ENCODE measurements around the gene ZNF526.

Gene ZNF526

DNA sequence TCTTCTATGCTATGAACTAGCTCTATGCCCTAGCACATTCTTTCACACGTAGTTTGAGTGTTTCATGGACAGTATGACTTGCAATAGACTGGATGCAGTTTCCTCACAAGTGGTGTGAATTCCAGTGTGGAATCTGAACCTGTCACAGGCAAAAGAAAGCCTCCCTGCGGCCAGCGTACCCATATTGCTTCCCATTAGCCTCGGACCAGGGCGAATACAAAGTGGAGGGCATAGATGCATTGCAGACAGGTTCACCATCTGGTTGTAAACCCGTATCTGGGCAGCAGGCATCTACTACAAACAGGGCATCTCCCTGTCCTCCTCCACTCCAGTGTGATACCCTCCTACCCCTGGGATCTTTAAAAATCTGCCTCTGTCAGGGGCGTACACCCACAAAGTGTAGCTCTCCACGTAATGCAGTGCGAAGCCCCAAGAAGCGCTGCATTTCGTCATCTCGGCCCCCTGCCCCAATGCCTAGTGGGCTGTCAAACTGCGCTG lies 47.6 kb downstream of the ZNF526 start (continued):
- TF ChIP-seq ZNF776 (tag by site-specific recombination; IDR thresholded peaks at IDR 0.05; ENCODE audit: borderline replicate concordance) = no peak
- TF ChIP-seq EGR2 (tag by site-specific recombination; IDR thresholded peaks at IDR 0.05; ENCODE audit: low read depth) = peak; percentile 71
- TF ChIP-seq ZNF624 (tag by site-specific recombination; IDR thresholded peaks at IDR 0.05) = no peak
- no peak for TF ChIP-seq ZNF169 (tag by site-specific recombination; IDR thresholded peaks at IDR 0.05)
- no peak for TF ChIP-seq YY1 (tag by site-specific recombination; IDR thresholded peaks at IDR 0.05)
- TF ChIP-seq ZSCAN30 (tag by site-specific recombination; IDR thresholded peaks at IDR 0.05) = 0 out of 2 replicates have a peak, but pooled peaks have one; percentile 10
- no peak for TF ChIP-seq SALL2 (tag by site-specific recombination; IDR thresholded peaks at IDR 0.05; ENCODE audit: borderline replicate concordance)
- TF ChIP-seq, protein P1, sequence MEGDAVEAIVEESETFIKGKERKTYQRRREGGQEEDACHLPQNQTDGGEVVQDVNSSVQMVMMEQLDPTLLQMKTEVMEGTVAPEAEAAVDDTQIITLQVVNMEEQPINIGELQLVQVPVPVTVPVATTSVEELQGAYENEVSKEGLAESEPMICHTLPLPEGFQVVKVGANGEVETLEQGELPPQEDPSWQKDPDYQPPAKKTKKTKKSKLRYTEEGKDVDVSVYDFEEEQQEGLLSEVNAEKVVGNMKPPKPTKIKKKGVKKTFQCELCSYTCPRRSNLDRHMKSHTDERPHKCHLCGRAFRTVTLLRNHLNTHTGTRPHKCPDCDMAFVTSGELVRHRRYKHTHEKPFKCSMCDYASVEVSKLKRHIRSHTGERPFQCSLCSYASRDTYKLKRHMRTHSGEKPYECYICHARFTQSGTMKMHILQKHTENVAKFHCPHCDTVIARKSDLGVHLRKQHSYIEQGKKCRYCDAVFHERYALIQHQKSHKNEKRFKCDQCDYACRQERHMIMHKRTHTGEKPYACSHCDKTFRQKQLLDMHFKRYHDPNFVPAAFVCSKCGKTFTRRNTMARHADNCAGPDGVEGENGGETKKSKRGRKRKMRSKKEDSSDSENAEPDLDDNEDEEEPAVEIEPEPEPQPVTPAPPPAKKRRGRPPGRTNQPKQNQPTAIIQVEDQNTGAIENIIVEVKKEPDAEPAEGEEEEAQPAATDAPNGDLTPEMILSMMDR (tag by site-specific recombination; IDR thresholded peaks at IDR 0.05) = 0 out of 2 replicates have a peak, but pooled peaks have one; percentile 20
- TF ChIP-seq GLI4 (tag by site-specific recombination; IDR thresholded peaks at IDR 0.05) = no peak
- TF ChIP-seq, protein P2, sequence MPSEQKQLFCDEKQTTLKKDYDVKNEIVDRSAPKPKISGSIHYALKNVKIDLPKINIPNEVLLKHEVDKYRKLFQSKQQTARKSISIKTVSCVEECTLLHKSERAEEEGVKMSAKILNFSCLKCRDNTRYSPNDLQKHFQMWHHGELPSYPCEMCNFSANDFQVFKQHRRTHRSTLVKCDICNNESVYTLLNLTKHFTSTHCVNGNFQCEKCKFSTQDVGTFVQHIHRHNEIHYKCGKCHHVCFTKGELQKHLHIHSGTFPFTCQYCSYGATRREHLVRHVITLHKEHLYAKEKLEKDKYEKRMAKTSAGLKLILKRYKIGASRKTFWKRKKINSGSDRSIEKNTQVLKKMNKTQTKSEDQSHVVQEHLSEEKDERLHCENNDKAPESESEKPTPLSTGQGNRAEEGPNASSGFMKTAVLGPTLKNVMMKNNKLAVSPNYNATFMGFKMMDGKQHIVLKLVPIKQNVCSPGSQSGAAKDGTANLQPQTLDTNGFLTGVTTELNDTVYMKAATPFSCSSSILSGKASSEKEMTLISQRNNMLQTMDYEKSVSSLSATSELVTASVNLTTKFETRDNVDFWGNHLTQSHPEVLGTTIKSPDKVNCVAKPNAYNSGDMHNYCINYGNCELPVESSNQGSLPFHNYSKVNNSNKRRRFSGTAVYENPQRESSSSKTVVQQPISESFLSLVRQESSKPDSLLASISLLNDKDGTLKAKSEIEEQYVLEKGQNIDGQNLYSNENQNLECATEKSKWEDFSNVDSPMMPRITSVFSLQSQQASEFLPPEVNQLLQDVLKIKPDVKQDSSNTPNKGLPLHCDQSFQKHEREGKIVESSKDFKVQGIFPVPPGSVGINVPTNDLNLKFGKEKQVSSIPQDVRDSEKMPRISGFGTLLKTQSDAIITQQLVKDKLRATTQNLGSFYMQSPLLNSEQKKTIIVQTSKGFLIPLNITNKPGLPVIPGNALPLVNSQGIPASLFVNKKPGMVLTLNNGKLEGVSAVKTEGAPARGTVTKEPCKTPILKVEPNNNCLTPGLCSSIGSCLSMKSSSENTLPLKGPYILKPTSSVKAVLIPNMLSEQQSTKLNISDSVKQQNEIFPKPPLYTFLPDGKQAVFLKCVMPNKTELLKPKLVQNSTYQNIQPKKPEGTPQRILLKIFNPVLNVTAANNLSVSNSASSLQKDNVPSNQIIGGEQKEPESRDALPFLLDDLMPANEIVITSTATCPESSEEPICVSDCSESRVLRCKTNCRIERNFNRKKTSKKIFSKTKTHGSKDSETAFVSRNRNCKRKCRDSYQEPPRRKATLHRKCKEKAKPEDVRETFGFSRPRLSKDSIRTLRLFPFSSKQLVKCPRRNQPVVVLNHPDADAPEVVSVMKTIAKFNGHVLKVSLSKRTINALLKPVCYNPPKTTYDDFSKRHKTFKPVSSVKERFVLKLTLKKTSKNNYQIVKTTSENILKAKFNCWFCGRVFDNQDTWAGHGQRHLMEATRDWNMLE (tag by site-specific recombination; conservative IDR thresholded peaks at IDR 0.05; ENCODE audit: low read depth) = no peak
- no peak for TF ChIP-seq ZNF544 (tag by site-specific recombination; IDR thresholded peaks at IDR 0.05)
- TF ChIP-seq ZNF48 (tag by site-specific recombination; IDR thresholded peaks at IDR 0.05) = no peak
- 0 out of 2 replicates have a peak, but pooled peaks have one; percentile 40 for TF ChIP-seq YY2 (tag by site-specific recombination; IDR thresholded peaks at IDR 0.05)
- TF ChIP-seq ZNF292 (tag by site-specific recombination; IDR thresholded peaks at IDR 0.05; ENCODE audit: borderline replicate concordance, low read depth) = no peak
- no peak for TF ChIP-seq ZNF184 (tag by site-specific recombination; IDR thresholded peaks at IDR 0.05)
- no peak for TF ChIP-seq ZNF555 (tag by site-specific recombination; conservative IDR thresholded peaks at IDR 0.05)
- TF ChIP-seq, protein P3, sequence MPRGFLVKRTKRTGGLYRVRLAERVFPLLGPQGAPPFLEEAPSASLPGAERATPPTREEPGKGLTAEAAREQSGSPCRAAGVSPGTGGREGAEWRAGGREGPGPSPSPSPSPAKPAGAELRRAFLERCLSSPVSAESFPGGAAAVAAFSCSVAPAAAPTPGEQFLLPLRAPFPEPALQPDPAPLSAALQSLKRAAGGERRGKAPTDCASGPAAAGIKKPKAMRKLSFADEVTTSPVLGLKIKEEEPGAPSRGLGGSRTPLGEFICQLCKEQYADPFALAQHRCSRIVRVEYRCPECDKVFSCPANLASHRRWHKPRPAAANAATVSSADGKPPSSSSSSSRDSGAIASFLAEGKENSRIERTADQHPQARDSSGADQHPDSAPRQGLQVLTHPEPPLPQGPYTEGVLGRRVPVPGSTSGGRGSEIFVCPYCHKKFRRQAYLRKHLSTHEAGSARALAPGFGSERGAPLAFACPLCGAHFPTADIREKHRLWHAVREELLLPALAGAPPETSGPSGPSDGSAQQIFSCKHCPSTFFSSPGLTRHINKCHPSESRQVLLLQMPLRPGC (tag by site-specific recombination; IDR thresholded peaks at IDR 0.05) = no peak
- TF ChIP-seq ZNF175 (tag by site-specific recombination; IDR thresholded peaks at IDR 0.05) = no peak
- TF ChIP-seq ZNF2 (tag by site-specific recombination; IDR thresholded peaks at IDR 0.05) = no peak
- TF ChIP-seq TRIM28 (IDR thresholded peaks at IDR 0.05; ENCODE audit: borderline replicate concordance, low read length) = no peak
- TF ChIP-seq ZFP69B (tag by site-specific recombination; IDR thresholded peaks at IDR 0.05) = no peak
- TF ChIP-seq ZNF23 (tag by site-specific recombination; IDR thresholded peaks at IDR 0.05; ENCODE audit: borderline replicate concordance) = no peak
- TF ChIP-seq ZNF791 (tag by site-specific recombination; IDR thresholded peaks at IDR 0.05) = 0 out of 2 replicates have a peak, but pooled peaks have one; percentile 24
- TF ChIP-seq ZNF416 (tag by site-specific recombination; IDR thresholded peaks at IDR 0.05) = no peak
- peak; percentile 64 for TF ChIP-seq ZBTB20 (tag by site-specific recombination; IDR thresholded peaks at IDR 0.05)
- no peak for TF ChIP-seq GLIS2 (tag by site-specific recombination; IDR thresholded peaks at IDR 0.05)
- TF ChIP-seq ZNF121 (tag by site-specific recombination; IDR thresholded peaks at IDR 0.05) = 0 out of 2 replicates have a peak, but pooled peaks have one; percentile 58
- no peak for TF ChIP-seq ZNF830 (tag by site-specific recombination; IDR thresholded peaks at IDR 0.05; ENCODE audit: low read depth)
- no peak for TF ChIP-seq ZNF701 (tag by site-specific recombination; IDR thresholded peaks at IDR 0.05)
- TF ChIP-seq, protein P4, sequence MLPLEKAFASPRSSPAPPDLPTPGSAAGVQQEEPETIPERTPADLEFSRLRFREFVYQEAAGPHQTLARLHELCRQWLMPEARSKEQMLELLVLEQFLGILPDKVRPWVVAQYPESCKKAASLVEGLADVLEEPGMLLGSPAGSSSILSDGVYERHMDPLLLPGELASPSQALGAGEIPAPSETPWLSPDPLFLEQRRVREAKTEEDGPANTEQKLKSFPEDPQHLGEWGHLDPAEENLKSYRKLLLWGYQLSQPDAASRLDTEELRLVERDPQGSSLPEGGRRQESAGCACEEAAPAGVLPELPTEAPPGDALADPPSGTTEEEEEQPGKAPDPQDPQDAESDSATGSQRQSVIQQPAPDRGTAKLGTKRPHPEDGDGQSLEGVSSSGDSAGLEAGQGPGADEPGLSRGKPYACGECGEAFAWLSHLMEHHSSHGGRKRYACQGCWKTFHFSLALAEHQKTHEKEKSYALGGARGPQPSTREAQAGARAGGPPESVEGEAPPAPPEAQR (tag by site-specific recombination; IDR thresholded peaks at IDR 0.05) = 0 out of 2 replicates have a peak, but pooled peaks have one; percentile 7
- TF ChIP-seq, protein P5, sequence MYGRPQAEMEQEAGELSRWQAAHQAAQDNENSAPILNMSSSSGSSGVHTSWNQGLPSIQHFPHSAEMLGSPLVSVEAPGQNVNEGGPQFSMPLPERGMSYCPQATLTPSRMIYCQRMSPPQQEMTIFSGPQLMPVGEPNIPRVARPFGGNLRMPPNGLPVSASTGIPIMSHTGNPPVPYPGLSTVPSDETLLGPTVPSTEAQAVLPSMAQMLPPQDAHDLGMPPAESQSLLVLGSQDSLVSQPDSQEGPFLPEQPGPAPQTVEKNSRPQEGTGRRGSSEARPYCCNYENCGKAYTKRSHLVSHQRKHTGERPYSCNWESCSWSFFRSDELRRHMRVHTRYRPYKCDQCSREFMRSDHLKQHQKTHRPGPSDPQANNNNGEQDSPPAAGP (tag by site-specific recombination; IDR thresholded peaks at IDR 0.05) = no peak

Data from HEK293 (cell line).